DMS114 treated with DMSO at 0.1 percent for 48 hours (cell line): ENCODE results near the gene TPH1.

Experiments used
- DNase-seq: peaks from one replicate; lab custom pipeline; 2025; ENCODE audit not compliant: unreplicated experiment; lab: John Stamatoyannopoulos, UW

Gene TPH1

DNA sequence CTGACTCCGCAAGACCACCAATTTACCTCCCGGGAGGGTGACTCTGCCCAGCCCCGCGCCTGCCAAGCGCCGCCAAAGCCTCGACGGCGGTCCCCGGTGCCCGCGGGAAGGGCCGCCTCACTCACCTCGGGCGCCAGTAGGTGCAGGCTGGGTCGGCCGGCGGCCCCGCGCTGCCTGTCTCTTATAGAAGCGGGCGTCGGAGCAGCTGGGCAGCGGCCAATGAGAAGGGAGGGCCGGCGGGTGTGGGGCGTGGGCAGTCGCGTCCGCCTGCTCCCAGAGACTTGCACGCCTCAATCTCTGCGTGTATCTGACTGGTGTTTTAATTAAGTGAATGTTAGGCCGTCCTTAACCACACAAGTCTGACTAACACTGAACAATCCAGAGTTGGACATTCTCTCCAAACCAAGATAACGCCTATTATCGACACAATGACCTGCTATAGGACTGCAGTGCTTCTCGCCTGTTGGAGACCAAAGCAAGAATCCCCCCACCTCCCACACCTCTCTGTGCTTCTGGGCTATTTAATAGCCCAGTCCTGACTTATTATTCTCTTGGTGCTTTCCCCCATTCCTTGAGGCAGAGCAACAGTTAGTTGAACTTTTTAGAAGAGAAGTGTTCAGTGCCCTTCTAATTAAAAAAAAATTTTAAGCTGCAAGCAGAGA, at the start of gene TPH1:
Gene TPH1 (minus strand): TSS at position 154 of the 662 bp plus-strand sequence. CDS start 5,507 bp downstream, outside the sequence.
- no peak for DNase-seq

DNA sequence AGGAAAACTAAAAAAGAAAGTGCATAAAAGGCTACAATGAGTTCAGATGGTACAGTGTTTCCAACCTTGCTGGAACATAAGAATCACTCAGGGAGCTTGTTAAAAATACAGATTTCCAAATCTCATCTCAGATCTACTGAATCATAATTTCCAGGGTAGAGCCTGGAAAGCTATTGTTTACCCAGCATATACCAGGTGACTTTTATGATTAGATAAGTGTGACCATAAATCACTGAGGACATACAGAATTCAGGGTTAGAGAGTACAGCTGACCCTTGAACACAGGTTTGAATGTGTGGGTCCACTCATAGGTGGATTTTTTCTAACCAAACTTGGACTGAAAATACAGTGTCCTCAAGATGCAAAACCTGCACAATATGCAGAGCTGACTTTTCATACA, 47.9 kb upstream of the TPH1 start:
- DNase-seq, result no peak

DNA sequence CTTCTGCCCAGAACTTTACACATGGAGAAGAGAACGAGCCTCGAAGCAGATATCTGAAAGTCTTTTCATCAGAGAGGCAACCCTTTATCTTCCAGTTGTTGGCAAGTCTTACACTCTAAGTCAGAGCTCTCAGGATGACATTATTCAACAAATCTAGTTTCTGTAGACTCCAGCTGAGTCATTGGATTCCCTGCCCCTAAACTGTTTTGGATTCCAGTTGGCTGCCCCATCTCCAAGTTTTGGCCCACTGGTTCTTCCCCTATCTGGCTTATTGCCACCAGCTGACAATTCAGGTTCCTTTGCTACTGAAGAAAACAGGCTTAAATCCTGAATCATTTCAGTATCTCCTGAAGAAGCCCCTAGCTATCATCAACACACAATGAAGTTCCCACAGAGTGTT, 45.7 kb upstream of the TPH1 start:
- no peak for DNase-seq

GRCh38 chr11:18088966-18089365, 42.9 kb upstream of the TPH1 start:
- no peak for DNase-seq

DNA sequence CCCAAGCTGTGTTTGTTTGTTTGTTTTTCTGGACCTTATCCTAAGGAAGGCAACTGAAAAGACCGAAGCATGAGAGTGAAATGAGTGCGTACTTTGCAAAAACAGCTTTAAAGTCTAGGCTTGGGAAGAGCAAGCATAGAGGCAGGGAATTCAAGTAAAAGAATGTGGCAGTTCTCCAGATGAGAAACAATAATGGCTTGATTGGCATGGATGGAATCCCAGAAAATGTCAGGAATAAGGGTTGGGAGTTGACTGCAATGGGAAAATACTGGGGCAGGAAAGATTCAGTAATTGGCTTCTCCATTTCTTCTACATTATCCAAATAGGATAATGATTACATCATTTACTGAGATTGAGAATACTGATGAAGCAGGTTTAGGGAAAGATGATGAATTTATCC, 42.3 kb upstream of the TPH1 start:
- no peak for DNase-seq

DNA sequence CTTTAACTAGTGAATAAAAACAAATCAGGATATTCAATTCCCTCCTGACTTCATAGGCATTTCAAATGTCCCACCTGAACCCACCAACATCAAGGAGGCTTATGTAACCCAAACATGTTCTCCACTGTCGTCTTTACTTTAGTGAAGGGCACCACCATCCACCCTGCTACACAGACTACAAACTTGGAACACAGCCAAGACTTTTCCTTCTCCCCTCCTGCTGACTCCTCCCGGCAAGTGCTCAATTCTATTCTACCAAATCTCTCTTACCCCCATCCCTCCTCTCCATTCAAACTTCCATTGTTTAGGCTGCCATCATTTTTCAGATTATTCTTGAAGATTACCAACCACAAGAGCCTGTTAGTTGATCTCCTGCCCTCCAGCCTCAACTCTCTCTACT, 35.5 kb upstream of the TPH1 start:
- DNase-seq, result no peak

- no peak for DNase-seq
Observed at GRCh38 chr11:18080451-18080850, 34.4 kb upstream of the TPH1 start.

DNA sequence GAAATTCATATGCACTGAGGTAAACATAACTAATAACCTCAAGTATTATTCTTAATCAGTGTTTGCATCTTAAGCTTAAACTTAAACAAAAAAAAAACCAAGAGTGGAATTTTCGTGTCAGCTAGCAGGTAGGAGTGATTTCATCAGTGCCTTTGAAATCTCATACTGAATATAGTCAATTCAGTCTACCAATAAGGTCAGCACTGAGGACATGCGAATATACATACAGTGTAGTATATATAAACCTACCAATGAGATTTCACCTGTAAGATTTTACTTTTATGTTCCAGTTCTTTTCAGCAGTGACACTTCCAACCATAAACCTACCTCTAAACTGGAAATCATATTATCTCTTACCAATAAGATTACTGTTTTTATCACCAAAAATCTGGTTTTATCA, 32.8 kb upstream of the TPH1 start:
- DNase-seq, result no peak

GRCh38 chr11:18075444-18075843, 29.4 kb upstream of the TPH1 start:
- no peak for DNase-seq

DNA sequence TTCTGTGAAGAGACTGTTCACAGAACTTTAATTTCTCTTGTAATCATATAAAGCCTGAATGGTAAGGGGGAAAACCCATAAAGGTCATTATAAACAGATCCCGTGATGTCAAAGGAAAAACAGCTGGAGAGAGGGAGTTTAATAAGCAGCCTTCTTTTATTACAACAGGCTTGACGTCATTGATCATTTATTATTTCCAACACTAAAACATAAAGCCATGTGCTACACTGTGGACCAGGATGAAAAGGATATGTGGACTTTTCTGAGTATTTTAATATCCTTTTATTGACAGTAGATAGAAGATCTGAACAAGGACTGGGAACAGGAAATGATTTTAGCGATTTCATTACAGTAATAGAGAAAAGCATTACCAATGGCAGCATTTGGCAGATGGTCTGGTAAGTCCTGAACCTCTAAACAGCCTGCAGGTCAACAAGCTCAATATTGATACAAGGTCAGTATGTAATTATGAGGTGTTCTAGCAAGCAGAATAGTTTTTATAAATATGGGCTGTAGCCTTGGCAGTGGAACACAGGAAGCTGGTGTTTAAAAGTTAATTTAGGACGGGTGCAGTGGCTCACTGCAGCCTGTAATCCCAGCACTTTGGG, 25.1 kb upstream of the TPH1 start:
- DNase-seq, result no peak

DNA sequence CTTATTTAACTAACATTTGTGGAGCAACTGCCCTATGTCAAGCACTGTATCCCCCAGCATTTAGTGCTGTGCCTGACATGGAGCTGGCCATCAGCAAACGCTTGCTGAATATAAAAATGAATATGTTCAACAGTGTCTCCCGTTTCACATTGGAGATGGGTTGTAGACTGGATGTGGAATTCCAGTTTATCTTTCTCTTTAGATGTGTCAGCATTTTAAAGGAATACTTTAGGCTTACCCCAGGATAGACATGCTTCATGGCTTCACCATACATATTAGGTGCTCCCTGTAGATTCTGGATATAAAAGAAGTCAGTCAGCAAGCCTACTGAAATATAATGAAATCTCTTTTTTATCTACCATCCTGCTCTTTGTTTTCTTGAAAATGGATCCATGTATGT, 21.3 kb upstream of the TPH1 start:
- no peak for DNase-seq

DNA sequence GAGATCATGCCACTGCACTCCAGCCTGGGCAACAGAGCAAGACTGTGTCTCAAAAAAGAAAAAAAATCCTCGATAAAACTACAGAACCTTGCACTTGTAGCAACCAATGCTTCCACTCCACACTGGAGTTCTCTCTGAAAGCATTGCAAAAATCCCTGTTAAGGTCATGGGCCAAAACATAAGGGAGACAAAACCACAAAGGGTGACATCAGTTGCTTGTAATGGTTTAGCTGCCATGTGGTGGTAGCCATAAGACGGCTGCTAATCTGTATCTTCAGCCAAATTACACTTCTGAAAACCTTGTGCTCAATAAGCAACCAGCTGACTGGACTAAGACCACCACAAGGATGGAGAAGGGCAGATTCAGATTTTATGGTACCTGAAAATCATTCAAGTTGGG, 20.6 kb upstream of the TPH1 start:
- DNase-seq, result no peak

GRCh38 chr11:18065572-18065971, 19.5 kb upstream of the TPH1 start:
- DNase-seq, result no peak

GRCh38 chr11:18064450-18065054, 18.5 kb upstream of the TPH1 start:
- no peak for DNase-seq

GRCh38 chr11:18063862-18064434, 17.9 kb upstream of the TPH1 start:
- no peak for DNase-seq

GRCh38 chr11:18063125-18063524, 17.1 kb upstream of the TPH1 start:
- DNase-seq, result no peak

- no peak for DNase-seq
Observed at GRCh38 chr11:18061351-18061750, 15.3 kb upstream of the TPH1 start.

DNA sequence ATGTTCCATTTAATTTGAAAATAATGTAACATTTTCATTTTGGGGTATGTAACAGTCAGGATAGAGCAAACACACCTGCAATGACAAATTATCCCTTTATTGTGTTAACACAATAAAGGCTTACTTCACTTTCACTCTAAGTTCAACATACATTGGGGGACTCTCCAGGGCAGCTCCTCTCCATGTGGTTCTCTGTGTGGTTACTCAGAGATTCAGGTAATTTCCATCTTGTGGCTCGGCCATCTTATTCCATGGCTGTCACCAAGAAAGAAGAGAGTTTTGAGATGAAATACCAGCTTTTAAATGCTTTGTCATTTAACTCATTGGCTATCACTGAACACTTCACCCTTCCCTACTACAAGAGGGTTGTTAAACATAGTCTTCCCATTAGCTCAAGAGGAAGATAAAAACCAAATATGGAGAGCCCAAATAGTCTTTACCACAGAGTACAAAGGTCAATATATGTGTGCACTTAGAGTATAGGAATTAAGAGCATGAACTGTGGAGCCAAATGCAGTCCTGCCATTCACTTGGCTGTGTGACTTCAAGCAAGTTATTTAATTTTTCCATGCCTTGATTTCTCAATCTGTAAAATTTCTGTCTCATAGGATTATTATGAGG, 10.6 kb upstream of the TPH1 start:
- DNase-seq, result no peak

GRCh38 chr11:18054511-18055103, 8.5 kb upstream of the TPH1 start:
- no peak for DNase-seq

DNA sequence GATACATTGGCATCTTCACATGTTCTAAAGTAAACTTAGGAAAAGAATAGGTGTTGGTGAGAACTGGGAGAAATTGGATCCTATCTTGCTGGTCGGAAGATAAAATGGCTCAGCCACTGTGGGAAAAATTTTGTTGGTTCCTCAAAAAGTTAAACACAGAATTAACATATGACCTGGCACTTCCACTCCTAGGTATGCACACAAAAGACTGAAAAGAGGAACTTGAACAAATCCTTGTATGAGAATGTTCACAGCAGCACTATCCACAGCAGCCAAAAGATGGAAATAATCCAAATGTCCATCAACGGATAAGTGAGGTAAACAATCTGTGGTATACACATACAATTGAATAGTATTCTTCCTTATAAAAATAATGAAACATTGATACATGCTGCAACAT, 4.8 kb upstream of the TPH1 start:
- DNase-seq, result no peak

GRCh38 chr11:18036456-18036855, 9.6 kb downstream of the TPH1 start:
- DNase-seq, result no peak
